ENCODE results near the gene KLF15. TPM values are rescaled to one million over a fixed set of nuclear protein-coding genes. Genes with fewer than 3 reads are reported as not detected.

Gene KLF15
- total RNA-seq, 1 donor from 2014 or later: 0.74 TPM

DNA sequence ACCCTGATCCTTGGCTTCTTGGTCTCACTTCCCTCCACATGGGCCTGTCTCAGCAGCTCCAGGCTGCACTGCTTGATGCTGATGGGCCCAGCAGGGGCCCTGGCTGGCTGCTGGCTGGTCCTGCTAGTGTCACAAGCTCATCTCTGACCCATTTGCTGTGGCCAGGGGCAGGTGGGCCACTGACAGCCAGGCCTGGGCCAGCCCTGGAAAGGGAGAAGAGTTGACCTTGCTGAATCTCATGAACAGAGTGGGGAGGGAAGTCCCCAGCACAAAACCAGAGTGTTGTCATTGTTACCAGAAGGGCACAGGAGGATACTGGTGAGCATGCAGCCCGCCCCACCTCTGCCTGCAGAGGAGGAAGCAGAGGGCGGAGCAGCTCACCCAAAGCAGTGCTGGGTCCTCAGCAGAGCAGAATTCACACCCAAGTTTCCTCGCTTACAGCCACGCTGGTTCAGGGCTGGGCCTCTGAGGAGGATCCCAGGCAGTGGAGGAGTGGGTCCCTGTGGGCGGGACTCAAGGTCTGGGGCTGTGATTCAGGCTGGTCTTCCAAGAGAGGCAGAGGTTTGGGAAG, 7.6 kb upstream of the KLF15 start:
- Mint-ChIP-seq H3K27ac (ENCODE audit: unreplicated experiment) (no peak overlapping the region), H3K9me3 (ENCODE audit: unreplicated experiment) (peaks cover 2% of the 10 kb centered on the region), H3K36me3 (ENCODE audit: unreplicated experiment) (peaks cover 4% of the 10 kb centered on the region), H3K4me3 (ENCODE audit: unreplicated experiment) (no peak overlapping the region), H3K27me3 (ENCODE audit: unreplicated experiment) (peaks cover 5% of the 10 kb centered on the region), H3K4me1 (ENCODE audit: low read depth, unreplicated experiment) (peaks cover 8% of the 10 kb centered on the region)
- no peak for DNase-seq
- TF ChIP-seq CTCF (IDR thresholded peaks at IDR 0.05; ENCODE audit: partially characterized antibody, unreplicated experiment): no peak

DNA sequence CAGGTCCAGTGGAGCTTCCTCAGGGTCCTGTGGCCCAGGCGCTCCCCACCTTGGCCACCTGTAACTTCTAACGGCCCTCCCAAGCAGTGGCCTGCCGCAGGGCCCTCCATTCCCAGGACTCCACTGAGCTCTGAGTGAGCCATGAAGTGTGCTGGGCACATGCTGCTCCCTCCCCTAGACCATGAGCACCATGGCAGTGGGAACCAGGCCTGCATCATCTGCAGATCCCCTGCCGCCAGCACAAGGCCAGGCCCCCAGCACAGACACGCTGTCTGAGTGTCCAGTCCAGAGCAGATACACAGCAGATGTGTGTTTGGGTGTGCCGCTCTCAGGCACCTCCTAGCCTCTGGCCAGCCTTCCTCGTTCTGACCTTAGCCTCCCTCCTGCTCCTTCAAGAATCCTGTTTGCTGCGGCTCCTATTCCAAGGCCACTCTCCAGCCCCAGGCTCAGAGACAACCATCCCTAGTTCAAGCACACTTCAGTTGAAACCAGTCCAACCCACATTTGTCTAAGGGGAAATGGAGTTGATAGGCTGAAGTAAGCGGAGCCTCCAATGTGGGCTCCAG, 7.0 kb upstream of the KLF15 start:
- DNase-seq: no peak
- H3K27ac Mint-ChIP-seq (ENCODE audit: unreplicated experiment): no peak overlapping the region
- peaks cover 6% of the 10 kb centered on the region for H3K9me3 Mint-ChIP-seq (ENCODE audit: unreplicated experiment)
- no peak overlapping the region for H3K4me3 Mint-ChIP-seq (ENCODE audit: unreplicated experiment)
- peaks cover 10% of the 10 kb centered on the region for H3K36me3 Mint-ChIP-seq (ENCODE audit: unreplicated experiment)
- no peak for TF ChIP-seq CTCF (IDR thresholded peaks at IDR 0.05; ENCODE audit: partially characterized antibody, unreplicated experiment)
- H3K4me1 Mint-ChIP-seq (ENCODE audit: low read depth, unreplicated experiment): peaks cover 8% of the 10 kb centered on the region
- peaks cover 5% of the 10 kb centered on the region for H3K27me3 Mint-ChIP-seq (ENCODE audit: unreplicated experiment)

DNA sequence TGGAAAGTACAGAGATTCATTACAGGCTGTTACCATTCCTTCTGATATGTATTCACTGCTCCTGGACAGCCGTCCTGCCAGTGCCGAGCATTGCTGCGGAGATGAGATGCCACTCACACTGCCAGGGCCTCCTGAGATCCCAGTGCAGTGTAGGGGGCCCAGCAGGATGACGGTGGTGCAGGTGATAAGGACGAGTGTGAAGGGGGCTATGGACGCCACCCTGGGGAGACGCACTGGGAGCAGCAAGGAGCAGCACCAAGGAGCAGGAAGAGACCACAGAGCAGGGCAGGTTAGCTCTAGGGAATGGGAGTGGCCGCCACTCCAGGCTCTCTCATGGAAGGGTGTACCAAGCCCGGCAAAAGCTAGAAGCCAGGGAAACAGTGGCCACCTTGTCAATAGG, 4.0 kb upstream of the KLF15 start:
- no peak for TF ChIP-seq CTCF (IDR thresholded peaks at IDR 0.05; ENCODE audit: partially characterized antibody, unreplicated experiment)
- Mint-ChIP-seq H3K27ac (ENCODE audit: unreplicated experiment) (no peak overlapping the region), H3K36me3 (ENCODE audit: unreplicated experiment) (peaks cover 11% of the 10 kb centered on the region), H3K27me3 (ENCODE audit: unreplicated experiment) (peaks cover 12% of the 10 kb centered on the region), H3K4me3 (ENCODE audit: unreplicated experiment) (no peak overlapping the region), H3K4me1 (ENCODE audit: low read depth, unreplicated experiment) (peaks cover 3% of the 10 kb centered on the region), H3K9me3 (ENCODE audit: unreplicated experiment) (peaks cover 4% of the 10 kb centered on the region)
- no peak for DNase-seq

DNA sequence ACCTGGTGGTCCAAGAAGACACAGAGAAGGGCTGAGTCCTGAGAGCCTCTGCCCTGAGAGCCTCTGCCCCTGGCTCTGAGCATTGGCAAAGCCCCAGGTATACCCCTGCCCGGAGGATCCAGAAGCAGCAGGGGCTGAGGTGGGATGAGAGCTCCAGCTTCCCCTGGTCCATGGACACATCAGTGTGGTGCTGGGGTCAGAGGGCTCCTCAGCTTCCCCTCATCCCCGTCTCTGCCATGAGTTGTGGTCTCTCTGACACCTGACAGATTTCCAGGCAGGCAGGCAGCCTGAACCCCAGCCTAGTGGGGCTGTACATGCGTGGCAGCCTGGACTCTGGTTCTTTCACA, 3.5 kb upstream of the KLF15 start:
- TF ChIP-seq CTCF (IDR thresholded peaks at IDR 0.05; ENCODE audit: partially characterized antibody, unreplicated experiment): no peak
- Mint-ChIP-seq H3K36me3 (ENCODE audit: unreplicated experiment) (peaks cover 11% of the 10 kb centered on the region), H3K9me3 (ENCODE audit: unreplicated experiment) (peaks cover 4% of the 10 kb centered on the region), H3K4me3 (ENCODE audit: unreplicated experiment) (no peak overlapping the region), H3K4me1 (ENCODE audit: low read depth, unreplicated experiment) (peaks cover 2% of the 10 kb centered on the region), H3K27me3 (ENCODE audit: unreplicated experiment) (peaks cover 12% of the 10 kb centered on the region), H3K27ac (ENCODE audit: unreplicated experiment) (no peak overlapping the region)
- no peak for DNase-seq

- Mint-ChIP-seq H3K9me3 (ENCODE audit: unreplicated experiment) (peaks cover 4% of the 10 kb centered on the region), H3K4me1 (ENCODE audit: low read depth, unreplicated experiment) (peaks cover 3% of the 10 kb centered on the region), H3K27ac (ENCODE audit: unreplicated experiment) (no peak overlapping the region), H3K27me3 (ENCODE audit: unreplicated experiment) (peaks cover 12% of the 10 kb centered on the region), H3K36me3 (ENCODE audit: unreplicated experiment) (peaks cover 11% of the 10 kb centered on the region), H3K4me3 (ENCODE audit: unreplicated experiment) (no peak overlapping the region)
- TF ChIP-seq CTCF (IDR thresholded peaks at IDR 0.05; ENCODE audit: partially characterized antibody, unreplicated experiment): no peak
- peak; percentile 3 for DNase-seq
These were observed 3.0 kb upstream of the KLF15 start for GRCh38 chr3:126360046-126360713.
